ENCODE data around the gene INPPL1. TPM values are rescaled to one million over a fixed set of nuclear protein-coding genes. Genes with fewer than 3 reads are reported as not detected.
"Not testable (repeated sequence)": the region's sequence is repeated elsewhere in the genome, so short reads cannot be mapped to it uniquely, and the experiment has no call there.

INPPL1 gene
- total and polyA plus RNA-seq, 2 donors from 2014 or later: 39.9 to 120 TPM

DNA sequence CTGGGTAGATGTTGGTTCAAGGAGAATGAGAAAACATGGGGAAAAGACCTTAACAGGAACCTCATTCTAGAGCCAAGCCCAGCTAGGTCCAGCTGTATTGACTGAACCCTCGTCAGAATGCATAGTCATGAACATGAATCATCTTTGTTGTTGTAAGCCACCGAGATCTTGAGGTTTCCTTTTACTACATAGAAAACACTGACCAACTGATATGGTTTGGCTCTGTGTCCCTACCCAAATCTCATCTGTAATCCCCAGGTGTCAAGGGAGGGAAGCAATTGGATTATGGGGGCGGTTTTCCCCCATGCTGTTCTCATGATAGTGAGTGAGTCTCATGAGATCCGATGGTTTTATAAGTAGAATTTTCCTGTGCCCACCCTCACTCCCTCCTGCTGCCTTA lies 38.8 kb downstream of the INPPL1 start:
- Histone ChIP-seq H3K9me3 (ENCODE audit: control insufficient read depth in 2 of 3, insufficient read depth in 1 of 3, low read length in 3 of 3) (no peaks in the 10 kb centered on the region), H3K27me3 (ENCODE audit: control insufficient read depth, insufficient read depth, low read length) (no peaks in the 10 kb centered on the region), H3K4me3 (ENCODE audit: low read length in 3 of 3) (no peak overlapping the region), H3K4me1 (ENCODE audit: control insufficient read depth in 2 of 3, insufficient read depth in 2 of 3, low read depth in 1 of 3, low read length in 3 of 3) (no peaks in the 10 kb centered on the region), H3K9ac (ENCODE audit: low read length in 3 of 3) (no peak overlapping the region), H3K36me3 (ENCODE audit: control insufficient read depth in 2 of 3, insufficient read depth in 3 of 3, low read length in 3 of 3) (no peaks in the 10 kb centered on the region), H3K27ac (ENCODE audit: low read depth in 2 of 2, low read length in 2 of 2) (no peak overlapping the region)
- DNase-seq (no peak), FAIRE-seq (no peak)
- TF ChIP-seq, protein P1, sequence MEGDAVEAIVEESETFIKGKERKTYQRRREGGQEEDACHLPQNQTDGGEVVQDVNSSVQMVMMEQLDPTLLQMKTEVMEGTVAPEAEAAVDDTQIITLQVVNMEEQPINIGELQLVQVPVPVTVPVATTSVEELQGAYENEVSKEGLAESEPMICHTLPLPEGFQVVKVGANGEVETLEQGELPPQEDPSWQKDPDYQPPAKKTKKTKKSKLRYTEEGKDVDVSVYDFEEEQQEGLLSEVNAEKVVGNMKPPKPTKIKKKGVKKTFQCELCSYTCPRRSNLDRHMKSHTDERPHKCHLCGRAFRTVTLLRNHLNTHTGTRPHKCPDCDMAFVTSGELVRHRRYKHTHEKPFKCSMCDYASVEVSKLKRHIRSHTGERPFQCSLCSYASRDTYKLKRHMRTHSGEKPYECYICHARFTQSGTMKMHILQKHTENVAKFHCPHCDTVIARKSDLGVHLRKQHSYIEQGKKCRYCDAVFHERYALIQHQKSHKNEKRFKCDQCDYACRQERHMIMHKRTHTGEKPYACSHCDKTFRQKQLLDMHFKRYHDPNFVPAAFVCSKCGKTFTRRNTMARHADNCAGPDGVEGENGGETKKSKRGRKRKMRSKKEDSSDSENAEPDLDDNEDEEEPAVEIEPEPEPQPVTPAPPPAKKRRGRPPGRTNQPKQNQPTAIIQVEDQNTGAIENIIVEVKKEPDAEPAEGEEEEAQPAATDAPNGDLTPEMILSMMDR (IDR thresholded peaks at IDR 0.05; ENCODE audit: borderline replicate concordance, extremely low read depth, insufficient read depth): no peak
- intact Hi-C loops (cut with DNase I): no loop called here

DNA sequence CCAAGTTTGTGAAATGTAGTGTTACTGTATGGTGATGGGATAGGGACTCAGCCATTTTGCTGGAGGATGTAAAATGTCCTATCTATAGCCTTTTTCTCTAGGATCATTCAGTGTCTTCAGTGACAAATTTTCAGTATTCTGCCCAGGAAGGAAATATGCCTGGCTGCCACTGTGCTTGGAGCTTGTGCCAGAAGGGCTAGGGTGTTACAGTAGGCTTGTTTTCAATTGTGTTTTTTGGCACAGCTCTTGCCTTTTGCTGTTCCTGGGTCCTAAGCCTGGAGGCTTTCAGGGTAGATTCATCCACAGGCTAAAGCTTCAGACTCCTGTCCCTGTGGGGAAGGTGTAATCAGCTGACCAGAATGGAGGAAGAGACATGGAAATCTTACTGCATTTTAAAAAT lies 41.4 kb downstream of the INPPL1 start:
- FAIRE-seq: no peak
- Histone ChIP-seq H3K4me3 (ENCODE audit: low read length in 3 of 3) (no peak overlapping the region), H3K9ac (ENCODE audit: low read length in 3 of 3) (no peak overlapping the region), H3K4me1 (ENCODE audit: control insufficient read depth in 2 of 3, insufficient read depth in 2 of 3, low read depth in 1 of 3, low read length in 3 of 3) (no peaks in the 10 kb centered on the region), H3K36me3 (ENCODE audit: control insufficient read depth in 2 of 3, insufficient read depth in 3 of 3, low read length in 3 of 3) (no peaks in the 10 kb centered on the region), H3K9me3 (ENCODE audit: control insufficient read depth in 2 of 3, insufficient read depth in 1 of 3, low read length in 3 of 3) (no peaks in the 10 kb centered on the region), H3K27ac (ENCODE audit: low read depth in 2 of 2, low read length in 2 of 2) (no peak overlapping the region), H3K27me3 (ENCODE audit: control insufficient read depth, insufficient read depth, low read length) (no peaks in the 10 kb centered on the region)
- intact Hi-C loops (cut with DNase I): no loop called here
- TF ChIP-seq, protein P1 (IDR thresholded peaks at IDR 0.05; ENCODE audit: borderline replicate concordance, extremely low read depth, insufficient read depth): no peak
- no peak for DNase-seq

DNA sequence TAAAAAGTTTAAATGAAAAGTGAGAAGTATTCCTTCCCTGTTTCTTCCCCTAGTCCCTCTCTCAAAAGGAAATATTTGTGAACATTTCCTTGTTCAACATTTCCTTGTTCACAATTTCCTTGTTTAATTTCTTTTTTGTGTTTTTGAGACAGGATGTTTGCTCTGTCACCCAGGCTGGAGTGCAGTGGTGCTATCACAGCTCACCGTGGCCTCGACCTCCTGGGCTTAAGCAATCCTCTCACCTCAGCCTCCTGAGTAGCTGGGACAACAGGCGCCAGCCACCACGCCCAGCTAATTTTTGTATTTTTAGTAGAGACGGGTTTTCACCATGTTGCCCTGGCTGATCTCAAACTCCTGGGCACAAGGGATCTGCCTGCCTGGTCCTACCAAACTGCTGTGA lies 42.4 kb downstream of the INPPL1 start:
- H3K27ac ChIP-seq (ENCODE audit: low read depth in 2 of 2, low read length in 2 of 2); intact Hi-C loops (cut with DNase I): not testable (repeated sequence)

DNA sequence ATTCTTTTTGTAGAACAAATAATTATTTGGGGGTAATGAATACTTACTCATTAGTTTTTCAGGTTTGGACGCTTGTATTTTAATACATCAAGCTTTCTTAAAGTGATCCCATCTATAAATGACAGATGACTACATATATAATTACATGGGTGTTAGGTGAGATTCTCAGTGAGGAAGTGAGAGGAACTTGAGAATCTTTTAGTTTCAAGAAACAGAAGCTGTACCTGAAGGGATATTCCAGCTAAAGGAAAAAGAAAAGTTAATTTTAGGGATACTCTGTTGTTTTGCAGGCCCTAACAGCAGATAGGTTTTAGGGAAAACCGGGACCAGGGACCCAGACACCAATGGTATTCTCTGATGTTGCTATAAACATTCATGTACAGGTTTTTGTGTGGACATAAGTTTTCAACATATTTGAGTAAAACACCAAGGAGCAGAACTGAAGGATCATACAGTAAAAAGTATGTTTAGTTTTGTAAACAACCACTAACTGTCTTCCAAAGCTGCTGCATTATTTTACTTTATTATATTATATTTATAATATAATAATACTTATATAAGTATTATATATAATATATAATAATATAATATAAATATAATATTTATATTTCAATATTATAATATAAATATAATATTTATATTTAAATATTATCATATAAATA lies 43.5 kb downstream of the INPPL1 start:
- no peaks in the 10 kb centered on the region for H3K36me3 ChIP-seq (ENCODE audit: control insufficient read depth in 2 of 3, insufficient read depth in 3 of 3, low read length in 3 of 3)
- FAIRE-seq (no peak), DNase-seq (no peak)
- TF ChIP-seq, protein P1 (IDR thresholded peaks at IDR 0.05; ENCODE audit: borderline replicate concordance, extremely low read depth, insufficient read depth): no peak
- intact Hi-C loops (cut with DNase I): no loop called here
- H3K9me3 ChIP-seq (ENCODE audit: control insufficient read depth in 2 of 3, insufficient read depth in 1 of 3, low read length in 3 of 3): no peaks in the 10 kb centered on the region
- H3K4me3 ChIP-seq (ENCODE audit: low read length in 3 of 3): no peak overlapping the region
- H3K27ac ChIP-seq (ENCODE audit: low read depth in 2 of 2, low read length in 2 of 2): no peak overlapping the region
- no peaks in the 10 kb centered on the region for H3K27me3 ChIP-seq (ENCODE audit: control insufficient read depth, insufficient read depth, low read length)
- no peaks in the 10 kb centered on the region for H3K4me1 ChIP-seq (ENCODE audit: control insufficient read depth in 2 of 3, insufficient read depth in 2 of 3, low read depth in 1 of 3, low read length in 3 of 3)
- no peak overlapping the region for H3K9ac ChIP-seq (ENCODE audit: low read length in 3 of 3)

More for the DNA sequence above, 42.4 kb downstream of the INPPL1 start:
- not testable (repeated sequence) for H3K36me3 ChIP-seq (ENCODE audit: control insufficient read depth in 2 of 3, insufficient read depth in 3 of 3, low read length in 3 of 3); H3K9me3 ChIP-seq (ENCODE audit: control insufficient read depth in 2 of 3, insufficient read depth in 1 of 3, low read length in 3 of 3); H3K9ac ChIP-seq (ENCODE audit: low read length in 3 of 3); FAIRE-seq; H3K4me3 ChIP-seq (ENCODE audit: low read length in 3 of 3); H3K4me1 ChIP-seq (ENCODE audit: control insufficient read depth in 2 of 3, insufficient read depth in 2 of 3, low read depth in 1 of 3, low read length in 3 of 3); H3K27me3 ChIP-seq (ENCODE audit: control insufficient read depth, insufficient read depth, low read length); DNase-seq

All from kidney (tissue), 14 donors.